GM18858 (cell line): Measurements from ENCODE around the gene KCND2.

Source experiments
- ATAC-seq: cut with Tn5 transposase; IDR thresholded peaks from one replicate; pipeline ENCODE4 v1.9.1; 2021; ENCODE audit not compliant: unreplicated experiment

The KCND2 gene

DNA sequence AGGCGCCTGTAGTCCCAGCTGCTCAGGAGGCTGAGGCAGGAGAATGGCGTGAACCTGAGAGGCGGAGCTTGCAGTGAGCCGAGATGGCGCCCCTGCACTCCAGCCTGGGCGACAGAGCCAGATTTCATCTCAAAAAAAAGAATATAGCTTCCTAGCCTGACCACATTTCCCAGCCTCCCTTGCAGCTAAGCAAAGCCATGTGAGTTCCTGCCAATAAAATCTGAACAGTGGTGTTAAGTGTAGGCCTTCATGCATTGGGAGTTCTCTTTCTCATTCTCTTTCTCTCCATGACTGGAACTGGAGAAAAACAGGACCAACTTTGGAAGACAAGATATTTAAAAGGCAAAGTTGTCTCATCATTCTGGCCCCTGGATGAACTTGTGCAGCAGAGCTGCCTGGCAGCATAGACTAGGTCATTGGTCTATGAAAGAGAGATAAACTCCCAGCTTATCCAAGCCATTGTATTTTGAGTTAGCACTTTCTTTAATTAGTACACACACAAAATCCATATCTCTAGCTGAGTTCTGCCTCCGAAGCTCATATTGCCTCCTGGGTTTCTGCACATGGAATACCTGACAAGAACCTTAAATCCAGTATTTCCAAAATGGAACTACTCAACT lies 524.2 kb downstream of the KCND2 start:
- no peak for ATAC-seq

DNA sequence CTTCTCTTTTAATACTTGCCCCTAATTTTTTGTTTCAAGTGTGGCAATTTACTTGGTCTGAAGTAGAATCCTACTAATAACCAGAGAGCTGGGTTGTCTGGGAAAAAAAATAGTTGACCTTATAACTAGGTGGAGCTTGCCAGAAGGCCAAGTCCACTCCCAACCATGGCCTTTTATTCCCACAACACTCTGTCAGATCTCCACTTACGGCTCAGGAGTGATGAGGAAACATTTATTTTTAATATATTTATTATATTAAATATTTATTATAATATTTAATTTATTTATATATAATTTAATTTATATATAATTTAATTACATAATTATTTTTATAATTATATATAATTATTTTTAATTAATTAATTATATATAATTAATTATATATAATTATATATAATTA lies 526.2 kb downstream of the KCND2 start:
- no peak for ATAC-seq
